Sigmoid colon (tissue), 4 donors: Measurements from ENCODE around the gene INTS11.

Experiments used
- EP300 ChIP-seq, 4 donors: sonication (generic); formaldehyde crosslinking; IDR thresholded peaks; one replicate each; pipeline ENCODE4 v1.6.1; 2017; ENCODE audit warnings: antibody characterized with exemption in 4 of 4
- POLR2A ChIP-seq, 2 donors: fragments of 450-650 bp; IDR thresholded peaks; one replicate each; pipeline ENCODE4 v1.6.1; 2016; ENCODE audit warnings: antibody characterized with exemption in 2 of 2, mild to moderate bottlenecking in 2 of 2, moderate library complexity in 2 of 2
- POLR2AphosphoS5 ChIP-seq, 4 donors: sonication (generic); formaldehyde crosslinking; IDR thresholded peaks; one replicate each; pipeline ENCODE4 v1.6.1; 2017; ENCODE audit warnings: antibody characterized with exemption in 4 of 4
- TF ChIP-seq, protein P1 (sequence below), 4 experiments: fragments of 450-650 bp in 3 of 4; fragments of 200-600 bp in 1 of 4; IDR thresholded peaks; one replicate each; pipeline ENCODE4 v1.5.1; 2016 to 2019; ENCODE audit warnings: antibody characterized with exemption in 4 of 4, mild to moderate bottlenecking in 3 of 4, moderate library complexity in 2 of 4

DNA sequence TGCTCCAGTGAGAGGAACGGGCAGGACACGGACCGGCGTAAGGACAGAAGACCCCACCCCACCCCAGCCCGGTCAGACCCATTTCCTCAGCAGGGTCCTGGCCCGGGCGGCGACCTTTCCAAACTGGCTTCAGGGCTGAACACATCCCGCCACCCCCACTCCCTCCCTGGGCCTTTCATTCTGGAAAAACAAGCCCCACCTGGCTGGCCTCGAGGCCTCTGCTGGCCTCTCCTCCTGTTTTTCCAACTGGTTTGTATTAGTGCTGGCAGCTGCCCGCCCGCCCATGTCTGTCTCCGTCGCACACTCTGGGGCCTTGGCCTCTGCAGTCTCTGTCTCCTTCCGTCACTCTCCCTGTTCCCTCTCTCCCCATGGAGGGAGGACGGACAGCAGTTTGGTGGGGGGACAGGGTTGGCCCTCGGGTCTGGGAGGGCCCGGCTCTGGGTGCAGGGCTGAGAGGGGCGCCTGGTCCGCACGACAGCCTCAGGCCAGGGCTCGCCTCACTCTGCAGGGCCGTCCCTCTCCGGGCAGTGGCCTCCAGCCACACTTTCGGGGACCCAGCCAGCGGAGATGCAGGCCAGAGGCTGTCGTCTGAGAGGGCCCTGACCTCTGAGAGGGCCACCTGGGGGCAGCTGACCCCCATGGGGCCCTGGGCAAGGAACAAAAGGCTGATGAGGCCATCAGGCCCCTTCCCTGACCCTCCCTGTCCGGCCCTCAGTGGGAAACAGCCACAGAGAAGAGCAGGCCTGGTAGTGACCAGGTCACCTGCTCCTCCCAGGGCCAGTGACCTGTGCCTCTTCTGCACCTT, 35.4 kb upstream of the INTS11 start:
- TF ChIP-seq POLR2A (IDR thresholded peaks at IDR 0.05) (no peak), POLR2AphosphoS5 (IDR thresholded peaks at IDR 0.05) (peak in 3 of 4 donors; percentile 7 to 43 (median 25)), EP300 (IDR thresholded peaks at IDR 0.05) (no peak)
- TF ChIP-seq, protein P1, sequence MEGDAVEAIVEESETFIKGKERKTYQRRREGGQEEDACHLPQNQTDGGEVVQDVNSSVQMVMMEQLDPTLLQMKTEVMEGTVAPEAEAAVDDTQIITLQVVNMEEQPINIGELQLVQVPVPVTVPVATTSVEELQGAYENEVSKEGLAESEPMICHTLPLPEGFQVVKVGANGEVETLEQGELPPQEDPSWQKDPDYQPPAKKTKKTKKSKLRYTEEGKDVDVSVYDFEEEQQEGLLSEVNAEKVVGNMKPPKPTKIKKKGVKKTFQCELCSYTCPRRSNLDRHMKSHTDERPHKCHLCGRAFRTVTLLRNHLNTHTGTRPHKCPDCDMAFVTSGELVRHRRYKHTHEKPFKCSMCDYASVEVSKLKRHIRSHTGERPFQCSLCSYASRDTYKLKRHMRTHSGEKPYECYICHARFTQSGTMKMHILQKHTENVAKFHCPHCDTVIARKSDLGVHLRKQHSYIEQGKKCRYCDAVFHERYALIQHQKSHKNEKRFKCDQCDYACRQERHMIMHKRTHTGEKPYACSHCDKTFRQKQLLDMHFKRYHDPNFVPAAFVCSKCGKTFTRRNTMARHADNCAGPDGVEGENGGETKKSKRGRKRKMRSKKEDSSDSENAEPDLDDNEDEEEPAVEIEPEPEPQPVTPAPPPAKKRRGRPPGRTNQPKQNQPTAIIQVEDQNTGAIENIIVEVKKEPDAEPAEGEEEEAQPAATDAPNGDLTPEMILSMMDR (IDR thresholded peaks at IDR 0.05), result no peak
